Activated naive CD4-positive, alpha-beta T cell treated with anti-CD3 and anti-CD28 coated beads for 36 hours (primary cell): ENCODE data around the gene SENP1. TPM values are rescaled to one million over a fixed set of nuclear protein-coding genes. Genes with fewer than 3 reads are reported as not detected.

ENCODE experiments used
- CTCF ChIA-PET: fragments of 350-600 bp; sonication (Branson Sonifier 250); formaldehyde crosslinking; loops from one replicate; lab custom pipeline; 2021; ENCODE audit warnings: antibody characterized with exemption; lab: Charles Lee
- DNase-seq: peaks from one replicate; pipeline ENCODE4 v3.0.0-alpha.2; 2020
- H3K27ac Mint-ChIP-seq: one replicate; pipeline ENCODE4 v1.8.0; 2021; ENCODE audit warnings: mild to moderate bottlenecking, mixed read lengths
- H3K27me3 Mint-ChIP-seq: one replicate; pipeline ENCODE4 v1.8.0; 2021; ENCODE audit warnings: low read depth, mixed read lengths
- H3K36me3 Mint-ChIP-seq: one replicate; pipeline ENCODE4 v1.8.0; 2021; ENCODE audit warnings: low read depth, mixed read lengths
- H3K4me1 Mint-ChIP-seq: one replicate; pipeline ENCODE4 v1.8.0; 2021; ENCODE audit warnings: low read depth, mixed read lengths
- H3K4me3 Mint-ChIP-seq: one replicate; pipeline ENCODE4 v1.8.0; 2021; ENCODE audit warnings: mild to moderate bottlenecking, moderate library complexity, mixed read lengths
- H3K9me3 Mint-ChIP-seq: one replicate; pipeline ENCODE4 v1.8.0; 2021; ENCODE audit warnings: mixed read lengths
- intact Hi-C: fragments of 100-400 bp; cut with micrococcal nuclease; formaldehyde crosslinking; loops from one replicate; pipeline ENCODE4 v1.15.1; 2023
- total RNA-seq, 2 experiments: library from RNA; stranded (reverse); gene quantifications; one replicate each; pipeline ENCODE4 v1.2.3, GENCODE V29; 2021

SENP1 gene
- total RNA-seq, 2 experiments from 2014 or later: 41.4 to 47.8 TPM

- Mint-ChIP-seq H3K4me3 (no peak overlapping the region), H3K4me1 (peaks cover 2% of the 10 kb centered on the region), H3K36me3 (peaks cover 65% of the 10 kb centered on the region), H3K27ac (no peak overlapping the region), H3K27me3 (no peaks in the 10 kb centered on the region), H3K9me3 (peaks cover 9% of the 10 kb centered on the region)
- CTCF ChIA-PET: interaction anchor here (1.2 kb wide), 1 partner anchor 99 kb away, joined by 4 read pairs; the partner anchor contains the start of gene TMEM106C
- no peak for DNase-seq
- intact Hi-C loops: no loop called here
These were observed 43.8 kb downstream of the SENP1 start for GRCh38 chr12:48061938-48062719.

GRCh38 chr12:48060474-48060873, 45.4 kb downstream of the SENP1 start:
- Mint-ChIP-seq H3K4me3 (no peak overlapping the region), H3K4me1 (no peaks in the 10 kb centered on the region), H3K36me3 (peaks cover 59% of the 10 kb centered on the region), H3K9me3 (peaks cover 9% of the 10 kb centered on the region), H3K27me3 (no peaks in the 10 kb centered on the region), H3K27ac (no peak overlapping the region)
- CTCF ChIA-PET: no interaction called here
- no peak for DNase-seq
- intact Hi-C loops: no loop called here

GRCh38 chr12:48058771-48059170, 47.1 kb downstream of the SENP1 start:
- CTCF ChIA-PET: no interaction called here
- Mint-ChIP-seq H3K36me3 (peaks cover 47% of the 10 kb centered on the region), H3K9me3 (peaks cover 9% of the 10 kb centered on the region), H3K27me3 (no peaks in the 10 kb centered on the region), H3K27ac (no peak overlapping the region), H3K4me1 (no peaks in the 10 kb centered on the region), H3K4me3 (no peak overlapping the region)
- intact Hi-C loops: no loop called here
- no peak for DNase-seq

GRCh38 chr12:48054955-48055821, 50.7 kb downstream of the SENP1 start:
- CTCF ChIA-PET: interaction anchor here (0.6 to 1.1 kb wide), 2 partner anchors 21 to 563 kb away, joined by 3 read pairs; no protein-coding TSS in a partner anchor
- peak; percentile 15 for DNase-seq
- H3K36me3 Mint-ChIP-seq: peaks cover 24% of the 10 kb centered on the region
- H3K9me3 Mint-ChIP-seq: peaks cover 9% of the 10 kb centered on the region
- no peaks in the 10 kb centered on the region for H3K4me1 Mint-ChIP-seq
- intact Hi-C loops: no loop called here
- H3K27ac Mint-ChIP-seq: no peak overlapping the region
- no peaks in the 10 kb centered on the region for H3K27me3 Mint-ChIP-seq
- no peak overlapping the region for H3K4me3 Mint-ChIP-seq

DNA sequence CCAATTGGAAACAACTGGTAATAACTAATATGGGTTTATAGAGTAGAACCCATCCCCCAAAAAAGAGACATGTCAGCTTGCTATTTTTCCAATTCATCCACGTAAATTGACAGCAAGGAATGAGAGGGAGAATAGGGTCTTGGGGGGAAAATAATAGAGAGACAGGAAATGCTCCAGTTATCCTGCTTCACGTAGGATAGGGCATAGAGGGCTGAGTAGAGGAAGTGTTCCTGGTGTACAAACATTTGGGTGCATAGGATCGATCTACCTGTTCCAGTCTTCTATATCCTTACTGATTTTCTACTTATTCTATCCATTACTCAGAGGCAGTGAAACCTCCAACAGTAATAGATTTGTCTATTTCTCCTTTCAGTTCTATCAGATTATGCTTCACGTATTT, 52.0 kb downstream of the SENP1 start:
- no peaks in the 10 kb centered on the region for H3K4me1 Mint-ChIP-seq
- H3K9me3 Mint-ChIP-seq: peaks cover under 1% of the 10 kb centered on the region
- DNase-seq: no peak
- no peak overlapping the region for H3K4me3 Mint-ChIP-seq
- intact Hi-C loops: no loop called here
- CTCF ChIA-PET: interaction anchor here (0.7 to 0.8 kb wide), 2 partner anchors 10 to 39 kb away, joined by 3 to 6 read pairs; no protein-coding TSS in a partner anchor
- H3K27ac Mint-ChIP-seq: no peak overlapping the region
- no peaks in the 10 kb centered on the region for H3K27me3 Mint-ChIP-seq
- H3K36me3 Mint-ChIP-seq: peaks cover 15% of the 10 kb centered on the region

- intact Hi-C loops: no loop called here
- no peaks in the 10 kb centered on the region for H3K27me3 Mint-ChIP-seq
- CTCF ChIA-PET: interaction anchor here (0.8 kb wide), 1 partner anchor 38 kb away, joined by 3 read pairs; no protein-coding TSS in a partner anchor
- peaks cover 9% of the 10 kb centered on the region for H3K36me3 Mint-ChIP-seq
- no peak overlapping the region for H3K4me3 Mint-ChIP-seq
- no peak overlapping the region for H3K27ac Mint-ChIP-seq
- no peaks in the 10 kb centered on the region for H3K4me1 Mint-ChIP-seq
- H3K9me3 Mint-ChIP-seq: no peaks in the 10 kb centered on the region
- DNase-seq: no peak
These were observed 52.8 kb downstream of the SENP1 start for GRCh38 chr12:48053122-48053521.

- Mint-ChIP-seq H3K9me3 (no peaks in the 10 kb centered on the region), H3K4me1 (no peaks in the 10 kb centered on the region), H3K4me3 (no peak overlapping the region), H3K27me3 (no peaks in the 10 kb centered on the region), H3K27ac (no peak overlapping the region), H3K36me3 (peaks cover 11% of the 10 kb centered on the region)
- no peak for DNase-seq
- CTCF ChIA-PET: interaction anchor here (0.7 to 1.1 kb wide), 3 partner anchors 59 to 113 kb away, joined by 3 read pairs; no protein-coding TSS in a partner anchor
- intact Hi-C loops: no loop called here
These were observed 54.2 kb downstream of the SENP1 start for GRCh38 chr12:48051681-48052080.

DNA sequence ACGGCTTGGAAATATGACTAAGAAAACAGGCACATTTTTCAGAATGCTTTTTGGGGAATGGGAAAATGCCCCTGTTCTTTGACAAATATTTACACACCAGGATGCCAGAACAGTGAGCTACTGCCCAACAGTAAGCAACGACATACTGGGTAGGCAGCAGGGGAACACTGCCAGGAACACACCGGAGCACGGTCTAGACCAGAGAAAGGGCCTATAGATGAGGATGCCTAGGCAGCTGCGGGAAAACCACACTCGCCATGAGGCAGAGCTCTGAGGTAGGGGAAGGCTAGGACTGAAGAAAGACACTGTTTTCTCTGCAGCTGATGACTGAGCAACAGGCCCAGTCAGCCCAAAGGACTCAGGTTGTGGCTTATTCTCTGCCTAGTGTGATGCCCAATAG, 55.7 kb downstream of the SENP1 start:
- intact Hi-C loops: no loop called here
- CTCF ChIA-PET: interaction anchor here (0.7 to 1.3 kb wide), 2 partner anchors 87 to 96 kb away, joined by 3 read pairs; partner anchors contain the start of gene TMEM106C
- Mint-ChIP-seq H3K9me3 (no peaks in the 10 kb centered on the region), H3K4me3 (no peak overlapping the region), H3K36me3 (peaks cover 11% of the 10 kb centered on the region), H3K27me3 (no peaks in the 10 kb centered on the region), H3K27ac (no peak overlapping the region), H3K4me1 (no peaks in the 10 kb centered on the region)
- DNase-seq: no peak

DNA sequence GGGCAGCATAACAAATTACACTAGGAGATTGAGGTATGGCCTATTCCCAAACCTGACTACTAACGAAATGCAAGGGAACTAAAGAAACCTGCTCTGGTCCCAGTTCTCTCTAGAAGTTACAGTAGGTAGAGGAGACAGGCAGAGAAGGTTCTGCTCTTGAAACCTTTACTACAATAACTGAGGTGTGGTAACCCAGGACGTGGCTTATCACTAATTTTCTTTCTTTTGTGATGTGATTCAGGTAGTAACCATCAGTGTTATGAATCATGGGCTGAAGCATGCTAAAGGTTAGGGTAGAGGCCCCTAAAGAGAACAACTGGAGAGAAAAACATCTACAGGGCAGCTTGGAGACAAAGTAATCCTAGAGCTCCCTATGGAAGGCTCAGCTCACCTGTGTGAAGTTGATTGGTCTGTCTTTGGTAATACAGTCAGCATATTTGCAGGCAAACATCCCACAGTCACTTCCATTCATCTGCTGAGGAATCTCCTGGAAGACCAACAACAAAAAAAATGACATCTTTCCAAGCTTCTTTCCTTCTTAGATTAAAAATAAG, 59.8 kb downstream of the SENP1 start:
- no peaks in the 10 kb centered on the region for H3K27me3 Mint-ChIP-seq
- no peak for DNase-seq
- H3K36me3 Mint-ChIP-seq: peaks cover 14% of the 10 kb centered on the region
- H3K4me3 Mint-ChIP-seq: no peak overlapping the region
- peaks cover 2% of the 10 kb centered on the region for H3K4me1 Mint-ChIP-seq
- intact Hi-C loops: no loop called here
- CTCF ChIA-PET: interaction anchor here (1.4 kb wide), 1 partner anchor 119 kb away, joined by 3 read pairs; no protein-coding TSS in a partner anchor
- H3K9me3 Mint-ChIP-seq: no peaks in the 10 kb centered on the region
- no peak overlapping the region for H3K27ac Mint-ChIP-seq

GRCh38 chr12:48045061-48045846, 60.6 kb downstream of the SENP1 start:
- Mint-ChIP-seq H3K4me3 (no peak overlapping the region), H3K36me3 (peaks cover 14% of the 10 kb centered on the region), H3K4me1 (peaks cover 2% of the 10 kb centered on the region), H3K9me3 (no peaks in the 10 kb centered on the region), H3K27me3 (no peaks in the 10 kb centered on the region), H3K27ac (no peak overlapping the region)
- DNase-seq: no peak
- CTCF ChIA-PET: interaction anchor here (1.4 kb wide), 1 partner anchor 120 kb away, joined by 3 read pairs; no protein-coding TSS in a partner anchor
- intact Hi-C loops: no loop called here

DNA sequence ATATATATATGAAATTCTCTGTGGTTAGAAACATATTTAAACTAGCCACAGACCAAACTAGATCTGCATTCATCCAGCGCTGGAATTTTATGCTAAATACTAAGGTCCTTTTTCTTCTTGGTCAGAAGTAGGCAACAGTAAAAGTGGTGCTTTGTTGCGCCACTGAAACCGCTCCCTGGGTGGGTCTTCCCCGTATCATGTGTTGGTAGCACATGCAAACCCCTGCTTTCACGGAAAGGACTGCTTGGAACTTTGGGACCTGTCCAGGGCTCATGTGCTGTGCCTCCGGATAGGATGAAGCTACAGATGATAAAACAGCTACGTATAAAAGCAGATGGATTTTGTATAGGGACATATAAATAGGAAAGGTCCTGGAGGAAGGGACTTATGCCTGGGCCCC, 61.5 kb downstream of the SENP1 start:
- no peaks in the 10 kb centered on the region for H3K9me3 Mint-ChIP-seq
- peaks cover 2% of the 10 kb centered on the region for H3K4me1 Mint-ChIP-seq
- peaks cover 11% of the 10 kb centered on the region for H3K36me3 Mint-ChIP-seq
- H3K4me3 Mint-ChIP-seq: no peak overlapping the region
- intact Hi-C loops: no loop called here
- CTCF ChIA-PET: no interaction called here
- no peaks in the 10 kb centered on the region for H3K27me3 Mint-ChIP-seq
- no peak for DNase-seq
- peak overlapping the region; percentile 25 for H3K27ac Mint-ChIP-seq
